HCT116 (cell line): Measurements from ENCODE around the gene SAP130. TPM values are rescaled to one million over a fixed set of nuclear protein-coding genes. Genes with fewer than 3 reads are reported as not detected.

Source experiments
- ATAC-seq: fragments of 200-7000 bp; cut with Tn5 transposase; 2 replicates; pipeline ENCODE4 v1.9.1; 2020; ENCODE audit warnings: mild to moderate bottlenecking, moderate library complexity
- BruUV-seq: library from RNA; stranded (reverse); fragments of 400-500 nt; replicated peaks from 2 replicates; lab custom pipeline; 2021; lab: Mats Ljungman, UMichigan
- CTCF ChIA-PET: fragments of 300-600 bp; sonication (Branson Sonifier 250); formaldehyde crosslinking; loops from one replicate; lab custom pipeline; 2021; ENCODE audit warnings: antibody characterized with exemption; lab: Charles Lee
- POLR2A ChIA-PET: fragments of 300-600, 350-600 bp; sonication (Branson Sonifier 250); formaldehyde crosslinking; loops from one replicate; lab custom pipeline; 2021; ENCODE audit warnings: antibody characterized with exemption; lab: Charles Lee
- RAD21 ChIA-PET, 2 experiments: fragments of 300-600 bp; sonication (Branson Sonifier 250); formaldehyde crosslinking; loops; one replicate each; lab custom pipeline; 2023; ENCODE audit warnings: low total read pairs in 2 of 2; ENCODE audit not compliant: uncharacterized antibody in 2 of 2, unreplicated experiment in 2 of 2, low non-redundant PET in 1 of 2; lab: Charles Lee
- DNase-seq: peaks from one replicate; pipeline ENCODE4 v3.0.0-alpha.2; 2010; ENCODE audit warnings: low read depth, low spot score
- H2AFZ ChIP-seq: fragments of 200-600 bp; shearing (Covaris generic), sonication (generic); 2 replicates; pipeline ENCODE4 v1.6.1; 2017; ENCODE audit warnings: low read depth, mixed run types, mixed read lengths, antibody characterized with exemption, low read length; ENCODE audit not compliant: poor library complexity, severe bottlenecking
- H3K27ac ChIP-seq: 2 replicates; pipeline ENCODE4 v1.5.1; 2012; ENCODE audit warnings: low read depth, low read length
- H3K27me3 ChIP-seq: fragments of 200-600 bp; sonication (generic); 2 replicates; pipeline ENCODE4 v1.6.1; 2016; ENCODE audit warnings: mixed run types, low read length, mixed read lengths; ENCODE audit not compliant: insufficient read depth
- H3K36me3 ChIP-seq, 2 experiments: fragments of 200-500 bp in 1 of 2; fragments of 200-600 bp in 1 of 2; sonication (Bioruptor generic) in 1 of 2; sonication (generic) in 1 of 2; 2 replicates each; pipeline versions ENCODE4 v1.5.1 to v1.6.1; 2014 to 2016; ENCODE audit warnings: low read length in 2 of 2, inconsistent platforms in 1 of 2, mixed read lengths in 1 of 2, mixed run types in 1 of 2; ENCODE audit not compliant: insufficient read depth in 2 of 2, control insufficient read depth in 1 of 2
- H3K4me1 ChIP-seq, 2 experiments: fragments of 200-600 bp in 1 of 2; sonication (generic) in 1 of 2; 2 replicates each; pipeline versions ENCODE4 v1.5.1 to v1.6.1; 2012 to 2017; ENCODE audit warnings: low read length in 2 of 2, inconsistent platforms in 1 of 2, mild to moderate bottlenecking in 1 of 2, mixed read lengths in 1 of 2, mixed run types in 1 of 2, moderate library complexity in 1 of 2; ENCODE audit not compliant: insufficient read depth in 2 of 2, control insufficient read depth in 1 of 2
- H3K4me2 ChIP-seq: fragments of 200-600 bp; sonication (generic); 2 replicates; pipeline ENCODE4 v1.6.1; 2017; ENCODE audit warnings: mixed run types, low read length, mixed read lengths
- H3K4me3 ChIP-seq, 2 experiments: fragments of 200-600 bp in 1 of 2; sonication (generic) in 1 of 2; replicated peaks in 1 of 2; 2 replicates each; pipeline ENCODE4 v1.5.1; 2011 to 2016; ENCODE audit warnings: low read length in 2 of 2, control low read depth in 1 of 2, low read depth in 1 of 2, mild to moderate bottlenecking in 1 of 2, mixed read lengths in 1 of 2, mixed run types in 1 of 2
- H3K79me2 ChIP-seq: fragments of 200-600 bp; sonication (generic); 2 replicates; pipeline ENCODE4 v1.6.1; 2017; ENCODE audit warnings: mild to moderate bottlenecking, mixed run types, low read length, moderate library complexity, mixed read lengths; ENCODE audit not compliant: insufficient read depth
- H3K9ac ChIP-seq: fragments of 200-600 bp; sonication (generic); 2 replicates; pipeline ENCODE4 v1.6.1; 2016; ENCODE audit warnings: low read length, mixed read lengths
- H3K9me2 ChIP-seq: fragments of 200-600 bp; sonication (generic), shearing (Covaris generic); 2 replicates; pipeline ENCODE4 v1.6.1; 2017; ENCODE audit warnings: mixed run types, mild to moderate bottlenecking, moderate library complexity; ENCODE audit not compliant: insufficient read depth
- H3K9me3 ChIP-seq, 2 experiments: fragments of 200-500 bp in 1 of 2; fragments of 200-600 bp in 1 of 2; sonication (Bioruptor generic) in 1 of 2; sonication (generic) in 1 of 2; 2 replicates each; pipeline ENCODE4 v1.6.1; 2014 to 2017; ENCODE audit warnings: low read length in 2 of 2, mixed read lengths in 2 of 2, inconsistent platforms in 1 of 2, low read depth in 1 of 2, mild to moderate bottlenecking in 1 of 2, mixed run types in 1 of 2, moderate library complexity in 1 of 2; ENCODE audit not compliant: control insufficient read depth in 1 of 2, insufficient read depth in 1 of 2
- H4K20me1 ChIP-seq: fragments of 200-600 bp; sonication (generic), shearing (Covaris generic); 2 replicates; pipeline ENCODE4 v1.6.1; 2017; ENCODE audit warnings: mixed run types, mild to moderate bottlenecking, moderate library complexity; ENCODE audit not compliant: insufficient read depth
- CEBPB ChIP-seq: IDR thresholded peaks from 2 replicates; pipeline ENCODE4 v1.6.1; 2012; ENCODE audit warnings: low read depth
- CTCF ChIP-seq, 3 experiments: fragments of 200-600 bp in 1 of 3; sonication (generic) in 1 of 3; IDR thresholded peaks in 2 of 3; conservative IDR thresholded peaks in 1 of 3; 2 replicates each; pipeline ENCODE4 v1.5.1; 2012 to 2017; ENCODE audit warnings: low read depth in 2 of 3, low read length in 2 of 3, antibody characterized with exemption in 1 of 3, borderline replicate concordance in 1 of 3, control low read depth in 1 of 3, mild to moderate bottlenecking in 1 of 3, mixed read lengths in 1 of 3, mixed run types in 1 of 3, moderate library complexity in 1 of 3; ENCODE audit not compliant: insufficient read depth in 1 of 3
- EGR1 ChIP-seq: IDR thresholded peaks from 2 replicates; pipeline ENCODE4 v1.6.1; 2012; ENCODE audit warnings: low read depth
- EZH2phosphoT487 ChIP-seq: fragments of 200-600 bp; IDR thresholded peaks from 2 replicates; pipeline ENCODE4 v1.6.1; 2018; ENCODE audit warnings: antibody characterized with exemption, borderline replicate concordance
- MAX ChIP-seq: IDR thresholded peaks from 2 replicates; pipeline ENCODE4 v1.6.1; 2012
- POLR2AphosphoS5 ChIP-seq: IDR thresholded peaks from 2 replicates; pipeline ENCODE4 v1.6.1; 2011; ENCODE audit warnings: mild to moderate bottlenecking, low read depth, low read length, moderate library complexity
- RAD21 ChIP-seq: IDR thresholded peaks from 2 replicates; pipeline ENCODE4 v1.6.1; 2012; ENCODE audit warnings: low read depth, mild to moderate bottlenecking
- SIN3A ChIP-seq: IDR thresholded peaks from 2 replicates; pipeline ENCODE4 v1.6.1; 2012; ENCODE audit warnings: low read depth
- SRF ChIP-seq: IDR thresholded peaks from 2 replicates; pipeline ENCODE4 v1.6.1; 2012; ENCODE audit warnings: low read depth
- ZNF274 ChIP-seq: fragments of 200-500 bp; sonication (Bioruptor generic); IDR thresholded peaks from 2 replicates; pipeline ENCODE4 v1.6.1; 2014; ENCODE audit warnings: mild to moderate bottlenecking, low read depth, low read length, inconsistent platforms
- intact Hi-C: fragments of 100-400 bp; cut with micrococcal nuclease; formaldehyde crosslinking; loops from 2 replicates; pipeline ENCODE4 v1.10.0; 2022
- total RNA-seq: library from RNA; stranded (reverse); gene quantifications from one replicate; pipeline ENCODE4 v1.2.1, GENCODE V29; 2021; ENCODE audit not compliant: unreplicated experiment

The SAP130 gene
- total RNA-seq, 1 experiment from 2014 or later, result 29.5 TPM

- no peaks in the 10 kb centered on the region for H3K27me3 ChIP-seq
- ATAC-seq (no peak), DNase-seq (no peak)
- H3K9ac ChIP-seq, result no peak overlapping the region
- H3K9me3 ChIP-seq, result no peaks in the 10 kb centered on the region
- no peaks in the 10 kb centered on the region for H3K9me2 ChIP-seq
- TF ChIP-seq EGR1 (no peak), CTCF (IDR thresholded peaks at IDR 0.05 in 2 of 3, conservative IDR thresholded peaks at IDR 0.05 in 1 of 3; ENCODE audit: borderline replicate concordance in 1 of 3, insufficient read depth in 1 of 3, low read depth in 2 of 3, low read length in 2 of 3) (no peak), EZH2phosphoT487 (no peak), POLR2AphosphoS5 (no peak), MAX (no peak), RAD21 (no peak), ZNF274 (no peak), SRF (no peak), SIN3A (no peak), CEBPB (no peak)
- H4K20me1 ChIP-seq, result no peaks in the 10 kb centered on the region
- H3K4me2 ChIP-seq, result no peak overlapping the region
- peaks cover 0 to 3% of the 10 kb centered on the region in 2 experiments; a peak in 1 of 4 replicates for H3K36me3 ChIP-seq
- ChIA-PET CTCF (no interaction called here), RAD21 (no interaction called here), POLR2A (no interaction called here)
- H3K4me1 ChIP-seq, result no peaks in the 10 kb centered on the region
- H3K27ac ChIP-seq, result no peak overlapping the region
- no peaks in the 10 kb centered on the region for H3K79me2 ChIP-seq
- intact Hi-C loops, result no loop called here
- no peak overlapping the region for H2AFZ ChIP-seq
- H3K4me3 ChIP-seq, result no peak overlapping the region
- no TSS peak for BruUV-seq
Observed at GRCh38 chr2:127969446-127969845, 58.4 kb downstream of the SAP130 start.
